Natural killer cell (primary cell): ENCODE measurements around the gene C1QTNF12. TPM values are rescaled to one million over a fixed set of nuclear protein-coding genes. Genes with fewer than 3 reads are reported as not detected.
A peak's percentile ranks its signal among the peaks of the same experiment; 100 is the strongest.

ENCODE experiments used
- ATAC-seq, 3 donors: fragments of 150-1000 bp in 2 of 3; fragments of 200-7000 bp in 1 of 3; cut with Tn5 transposase; 1 replicate in 1 of 3; 2 replicates in 2 of 3; pipeline ENCODE4 v1.10.0; 2021; ENCODE audit warnings: mild to moderate bottlenecking in 2 of 3, moderate library complexity in 2 of 3
- DNase-seq, 2 donors: peaks; one replicate each; pipeline versions ENCODE4 v3.0.0 to v3.0.0-alpha.2; 2013 to 2021; ENCODE audit warnings: mixed read lengths in 1 of 2
- H3K27ac ChIP-seq: one replicate; pipeline ENCODE4 v1.5.1; 2013; ENCODE audit warnings: mild to moderate bottlenecking, low read length
- H3K27me3 ChIP-seq: one replicate; pipeline ENCODE4 v1.6.1; 2013; ENCODE audit warnings: low read length; ENCODE audit not compliant: control insufficient read depth, insufficient read depth
- H3K36me3 ChIP-seq: one replicate; pipeline ENCODE4 v1.6.1; 2013; ENCODE audit warnings: low read length; ENCODE audit not compliant: control insufficient read depth, insufficient read depth
- H3K4me1 ChIP-seq: one replicate; pipeline ENCODE4 v1.6.1; 2013; ENCODE audit warnings: low read length; ENCODE audit not compliant: control insufficient read depth, insufficient read depth
- H3K4me3 ChIP-seq: one replicate; pipeline ENCODE4 v1.5.1; 2013; ENCODE audit warnings: low read length
- H3K9me3 ChIP-seq: one replicate; pipeline ENCODE4 v1.6.1; 2013; ENCODE audit warnings: low read length; ENCODE audit not compliant: control insufficient read depth, insufficient read depth
- H3K27ac Mint-ChIP-seq, 2 donors: one replicate each; pipeline ENCODE4 v1.8.0; 2022; ENCODE audit warnings: mild to moderate bottlenecking in 2 of 2, mixed read lengths in 2 of 2, moderate library complexity in 1 of 2
- H3K27me3 Mint-ChIP-seq, 2 donors: one replicate each; pipeline ENCODE4 v1.8.0; 2022; ENCODE audit warnings: low read depth in 2 of 2, mixed read lengths in 2 of 2
- H3K36me3 Mint-ChIP-seq: one replicate; pipeline ENCODE4 v1.8.0; 2022; ENCODE audit warnings: mixed read lengths
- H3K4me1 Mint-ChIP-seq, 2 donors: one replicate each; pipeline ENCODE4 v1.8.0; 2022; ENCODE audit warnings: mixed read lengths in 2 of 2
- H3K4me3 Mint-ChIP-seq: one replicate; pipeline ENCODE4 v1.8.0; 2022; ENCODE audit warnings: mild to moderate bottlenecking, moderate library complexity, mixed read lengths
- H3K9me3 Mint-ChIP-seq, 2 donors: one replicate each; pipeline ENCODE4 v1.8.0; 2022; ENCODE audit warnings: mixed read lengths in 2 of 2
- CTCF ChIP-seq: fragments of 200-600 bp; IDR thresholded peaks from one replicate; pipeline ENCODE4 v1.8.0; 2022; ENCODE audit warnings: antibody characterized with exemption
- WGBS: methylation state at CpG from one replicate; pipeline ENCODE4 v1.1.7; 2013; ENCODE audit warnings: missing lambda C conversion rate; ENCODE audit not compliant: insufficient coverage; 5-methylcytosine and 5-hydroxymethylcytosine counted together
- intact Hi-C: fragments of 100-400 bp; cut with micrococcal nuclease; formaldehyde crosslinking; loops from one replicate; pipeline ENCODE4 v1.14.2; 2022
- total RNA-seq, 4 donors: library from RNA; stranded (reverse); fragments of 120-200 nt in 1 of 4; gene quantifications; one replicate each; pipeline versions ENCODE4 v1.2.3 to v1.2.4, GENCODE V29; 2013 to 2022

The C1QTNF12 gene
- total RNA-seq, 3 donors from 2014 or later (not counting 1 experiment from before 2014, with no cell fraction given), result 2.6 to 4.1 (median 4.1) TPM

DNA sequence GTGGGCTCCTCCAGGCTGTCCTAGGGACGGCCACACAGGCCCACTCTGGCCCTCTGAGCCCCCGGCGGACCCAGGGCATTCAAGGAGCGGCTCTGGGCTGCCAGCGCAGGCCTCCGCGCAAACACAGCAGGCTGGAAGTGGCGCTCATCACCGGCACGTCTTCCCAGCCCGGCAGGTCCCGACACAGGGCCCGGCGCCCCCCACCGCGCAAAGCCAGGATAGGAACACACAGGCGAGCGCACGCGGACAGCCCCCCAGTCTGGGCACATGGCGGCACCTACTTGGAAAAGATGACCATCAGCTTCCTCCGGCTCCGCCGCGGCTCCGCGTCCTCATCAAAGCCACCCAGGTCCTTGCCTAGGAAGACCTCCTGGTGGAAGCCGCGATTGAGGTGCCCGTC is 18.3 kb downstream of the C1QTNF12 start:
- H3K9me3 Mint-ChIP-seq, result no peaks in the 10 kb centered on the region
- Histone ChIP-seq H3K4me1 (peaks cover 47% of the 10 kb centered on the region), H3K27me3 (no peaks in the 10 kb centered on the region), H3K4me3 (no peak overlapping the region), H3K27ac (no peak overlapping the region), H3K36me3 (peaks cover 53% of the 10 kb centered on the region), H3K9me3 (no peaks in the 10 kb centered on the region)
- no peaks in the 10 kb centered on the region for H3K27me3 Mint-ChIP-seq
- H3K36me3 Mint-ChIP-seq, result no peaks in the 10 kb centered on the region
- ATAC-seq, result no peak
- intact Hi-C loops, result no loop called here
- H3K4me3 Mint-ChIP-seq, result no peak overlapping the region
- peaks cover 21 to 35% of the 10 kb centered on the region in 2 donors for H3K4me1 Mint-ChIP-seq
- whole genome bisulfite sequencing, result 95% methylated on average over 30 of the region's 30 CpGs
- H3K27ac Mint-ChIP-seq, result no peak overlapping the region
- DNase-seq, result no peak
- no peak for TF ChIP-seq CTCF

- H3K9me3 ChIP-seq, result no peaks in the 10 kb centered on the region
- Mint-ChIP-seq H3K4me1 (peaks cover 29 to 43% of the 10 kb centered on the region in 2 donors), H3K4me3 (no peak overlapping the region), H3K9me3 (no peaks in the 10 kb centered on the region), H3K27me3 (no peaks in the 10 kb centered on the region), H3K27ac (no peak overlapping the region), H3K36me3 (no peaks in the 10 kb centered on the region)
- WGBS, result 91% methylated on average over 25 of the region's 25 CpGs
- H3K27me3 ChIP-seq, result no peaks in the 10 kb centered on the region
- H3K36me3 ChIP-seq, result peaks cover 61% of the 10 kb centered on the region
- no peak for ATAC-seq
- H3K4me3 ChIP-seq, result no peak overlapping the region
- no peak for TF ChIP-seq CTCF
- intact Hi-C loops, result no loop called here
- H3K4me1 ChIP-seq, result peaks cover 51% of the 10 kb centered on the region
- H3K27ac ChIP-seq, result no peak overlapping the region
- DNase-seq, result no peak
Measured at GRCh38 chr1:1227386-1227785, 19.1 kb downstream of the C1QTNF12 start.

DNA sequence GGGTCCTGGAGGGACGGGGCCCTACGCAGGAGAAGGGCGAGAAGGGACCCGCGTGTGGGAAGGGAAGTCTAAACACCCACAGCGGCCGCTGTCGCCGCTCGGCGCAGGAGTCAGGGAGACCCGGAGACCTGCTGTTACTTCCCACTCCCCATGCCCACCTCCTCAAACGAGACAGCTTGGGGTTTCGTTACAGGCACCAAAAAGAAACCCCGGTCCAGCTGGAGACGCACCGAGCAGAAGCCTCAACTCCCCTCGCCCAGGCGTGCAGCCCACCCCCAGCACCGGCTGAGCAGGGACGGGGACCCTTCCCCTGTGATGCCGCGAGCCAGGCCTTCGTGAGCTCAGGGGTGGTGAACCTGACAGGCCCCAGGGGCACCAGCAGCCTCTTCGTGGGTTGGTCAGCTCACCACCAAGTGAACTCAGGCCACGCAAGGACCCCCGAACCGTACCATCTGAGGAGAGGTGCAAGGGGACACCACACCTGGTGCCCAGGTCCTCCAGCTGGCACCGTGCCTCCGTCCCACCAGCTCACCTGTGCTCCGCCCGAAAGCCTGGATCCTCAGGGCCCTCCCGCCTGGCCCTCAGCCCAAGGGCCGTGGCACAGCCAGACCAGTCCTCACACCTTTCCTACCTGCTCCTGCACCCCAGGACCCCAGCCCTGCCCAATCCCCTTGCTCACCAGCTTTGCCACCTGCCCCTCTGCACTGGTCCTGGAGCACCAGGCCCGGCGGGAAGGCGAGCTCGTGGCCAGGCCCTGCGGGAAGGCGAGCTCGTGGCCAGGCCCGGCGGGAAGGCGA is 19.8 kb downstream of the C1QTNF12 start:
- intact Hi-C loops, result no loop called here
- DNase-seq (no peak), ATAC-seq (no peak)
- no peak overlapping the region for H3K4me3 Mint-ChIP-seq
- H3K27me3 ChIP-seq, result no peaks in the 10 kb centered on the region
- no peak for TF ChIP-seq CTCF
- peaks cover 33 to 49% of the 10 kb centered on the region in 2 donors for H3K4me1 Mint-ChIP-seq
- H3K36me3 Mint-ChIP-seq, result no peaks in the 10 kb centered on the region
- no peak overlapping the region for H3K27ac Mint-ChIP-seq
- H3K27me3 Mint-ChIP-seq, result no peaks in the 10 kb centered on the region
- WGBS, result 92% methylated on average over 44 of the region's 44 CpGs
- H3K9me3 ChIP-seq, result no peaks in the 10 kb centered on the region
- no peaks in the 10 kb centered on the region for H3K9me3 Mint-ChIP-seq
- no peak overlapping the region for H3K27ac ChIP-seq
- no peak overlapping the region for H3K4me3 ChIP-seq
- H3K36me3 ChIP-seq, result peaks cover 61% of the 10 kb centered on the region
- H3K4me1 ChIP-seq, result peaks cover 57% of the 10 kb centered on the region

- no peaks in the 10 kb centered on the region for H3K9me3 ChIP-seq
- no peaks in the 10 kb centered on the region for H3K9me3 Mint-ChIP-seq
- no peaks in the 10 kb centered on the region for H3K27me3 Mint-ChIP-seq
- WGBS, result 92% methylated on average over 18 of the region's 18 CpGs
- H3K4me1 ChIP-seq, result peaks cover 61% of the 10 kb centered on the region
- H3K4me3 ChIP-seq, result no peak overlapping the region
- H3K36me3 Mint-ChIP-seq, result no peaks in the 10 kb centered on the region
- no peaks in the 10 kb centered on the region for H3K27me3 ChIP-seq
- no peak for TF ChIP-seq CTCF
- H3K4me1 Mint-ChIP-seq, result peaks cover 33 to 51% of the 10 kb centered on the region in 2 donors
- H3K27ac Mint-ChIP-seq, result peak overlapping the region in 1 of 2 donors; percentile 29
- ATAC-seq (no peak), DNase-seq (no peak)
- no peak overlapping the region for H3K4me3 Mint-ChIP-seq
- intact Hi-C loops, result no loop called here
- H3K36me3 ChIP-seq, result peaks cover 65% of the 10 kb centered on the region
- H3K27ac ChIP-seq, result no peak overlapping the region
Measured at GRCh38 chr1:1225913-1226312, 20.6 kb downstream of the C1QTNF12 start.
